SK-N-SH (cell line): Measurements from ENCODE around the gene NCOA5.

Experiments used
- CTCF ChIP-seq: fragments of 200-600 bp; sonication (generic); IDR thresholded peaks from 2 replicates; pipeline ENCODE4 v1.6.1; 2017; ENCODE audit warnings: antibody characterized with exemption, mild to moderate bottlenecking, moderate library complexity
- POLR2AphosphoS5 ChIP-seq: IDR thresholded peaks from 2 replicates; pipeline ENCODE4 v1.6.1; 2012; ENCODE audit warnings: low read depth, low read length

- TF ChIP-seq CTCF (peak; percentile 13; the same call in 1 of the 2 replicates), POLR2AphosphoS5 (peak; percentile 82)
These were observed at the start of gene NCOA5 for GRCh38 chr20:46089417-46090388.
